Mesodermal cell (in vitro differentiated cells): Measurements from ENCODE around the gene PJVK.
"Not testable (repeated sequence)": the region's sequence is repeated elsewhere in the genome, so short reads cannot be mapped to it uniquely, and the experiment has no call there.

Source experiments
- H3K27ac ChIP-seq: 2 replicates; pipeline ENCODE4 v1.7.0; 2013; ENCODE audit warnings: mild to moderate bottlenecking, low read depth, low read length, moderate library complexity; ENCODE audit not compliant: severe bottlenecking
- H3K36me3 ChIP-seq: 2 replicates; pipeline ENCODE4 v1.7.1; 2013; ENCODE audit warnings: mild to moderate bottlenecking, low read length, moderate library complexity; ENCODE audit not compliant: control insufficient read depth, insufficient read depth
- H3K4me1 ChIP-seq: one replicate; pipeline ENCODE4 v1.7.1; 2013; ENCODE audit warnings: mild to moderate bottlenecking, low read length; ENCODE audit not compliant: insufficient read depth, control insufficient read depth, poor library complexity, severe bottlenecking
- H3K4me3 ChIP-seq: 2 replicates; pipeline ENCODE4 v1.7.0; 2013; ENCODE audit warnings: low read length, control low read depth, mild to moderate bottlenecking; ENCODE audit not compliant: insufficient read depth, poor library complexity, severe bottlenecking; ENCODE audit errors: extremely low read depth
- H3K9me3 ChIP-seq: 2 replicates; pipeline ENCODE4 v1.7.1; 2013; ENCODE audit warnings: mild to moderate bottlenecking, low read length, moderate library complexity; ENCODE audit not compliant: control insufficient read depth
- WGBS, 2 experiments: methylation state at CpG; one replicate each; pipeline ENCODE4 v1.1.5; 2013; ENCODE audit warnings: missing lambda C conversion rate in 2 of 2; ENCODE audit not compliant: insufficient coverage in 2 of 2; 5-methylcytosine and 5-hydroxymethylcytosine counted together

The PJVK gene

DNA sequence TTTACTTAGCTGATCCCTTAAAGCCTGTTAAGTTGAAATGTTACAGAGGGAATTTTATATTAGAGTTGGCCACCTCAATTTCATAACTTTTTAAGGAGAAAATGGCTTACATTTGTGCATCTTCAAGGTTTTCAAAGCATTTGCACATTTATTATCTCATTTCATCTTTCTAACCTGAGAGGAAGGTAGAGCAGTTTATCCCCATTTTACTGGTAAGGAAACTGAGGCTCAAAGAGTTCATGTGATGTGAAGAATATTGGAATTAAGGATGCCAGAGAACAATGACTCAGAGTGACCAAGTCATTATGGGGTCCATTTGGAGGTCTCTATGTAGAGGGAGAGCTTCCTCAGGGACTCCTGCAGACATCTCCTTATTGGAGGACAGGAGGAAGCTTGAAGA, 35.2 kb upstream of the PJVK start:
- Histone ChIP-seq H3K4me3 (no peak overlapping the region), H3K9me3 (no peaks in the 10 kb centered on the region), H3K27ac (no peak overlapping the region), H3K36me3 (peaks cover 10% of the 10 kb centered on the region), H3K4me1 (no peaks in the 10 kb centered on the region)

DNA sequence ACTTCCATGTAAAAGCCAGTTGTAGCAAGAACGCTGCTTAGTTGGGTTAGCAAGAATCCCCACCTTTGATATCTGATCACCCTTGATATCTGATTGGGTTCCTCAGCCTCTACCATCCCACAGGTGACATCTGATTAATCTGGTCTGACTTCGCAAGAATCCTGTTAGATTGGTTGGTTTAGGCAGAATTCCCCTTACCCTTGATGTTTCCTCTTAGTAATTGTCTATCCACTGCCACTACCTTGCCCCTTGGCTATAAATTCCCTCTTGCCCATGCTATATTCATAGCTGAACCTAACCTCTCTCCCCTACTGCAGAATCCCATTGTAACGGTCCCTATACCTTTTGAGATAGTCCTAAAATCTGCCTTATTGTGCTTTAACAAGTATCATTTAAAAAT, 33.3 kb upstream of the PJVK start:
- H3K27ac ChIP-seq: no peak overlapping the region
- peaks cover 15% of the 10 kb centered on the region for H3K36me3 ChIP-seq
- WGBS, 2 experiments: 88 to 100% methylated on average over 1 to 2 of the region's 3 CpGs
- no peaks in the 10 kb centered on the region for H3K9me3 ChIP-seq
- no peaks in the 10 kb centered on the region for H3K4me1 ChIP-seq
- no peak overlapping the region for H3K4me3 ChIP-seq

DNA sequence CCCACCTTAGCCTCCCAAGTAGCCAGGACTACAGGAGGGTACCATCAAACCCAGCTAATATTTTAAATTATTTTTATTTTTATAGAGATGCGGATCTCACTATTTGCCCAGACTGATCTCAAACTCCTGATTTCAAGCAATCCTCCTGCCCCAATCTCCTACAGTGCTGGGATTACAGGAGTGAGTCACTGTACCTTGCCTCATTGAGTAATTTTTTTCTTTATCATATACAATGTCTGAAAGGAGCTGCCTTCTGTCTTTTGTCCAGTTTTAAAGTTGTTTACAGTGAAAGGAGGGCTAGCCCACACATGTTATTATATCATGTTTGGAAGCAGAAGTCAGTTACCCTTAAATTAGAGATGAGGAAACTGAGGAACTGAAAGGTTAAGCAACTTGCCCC, 32.8 kb upstream of the PJVK start:
- Histone ChIP-seq H3K36me3 (peaks cover 20% of the 10 kb centered on the region), H3K4me3 (no peak overlapping the region), H3K4me1 (no peaks in the 10 kb centered on the region), H3K9me3 (no peaks in the 10 kb centered on the region), H3K27ac (no peak overlapping the region)
- WGBS, 2 experiments: no CpG with 5 or more reads among the region's 1 CpG

DNA sequence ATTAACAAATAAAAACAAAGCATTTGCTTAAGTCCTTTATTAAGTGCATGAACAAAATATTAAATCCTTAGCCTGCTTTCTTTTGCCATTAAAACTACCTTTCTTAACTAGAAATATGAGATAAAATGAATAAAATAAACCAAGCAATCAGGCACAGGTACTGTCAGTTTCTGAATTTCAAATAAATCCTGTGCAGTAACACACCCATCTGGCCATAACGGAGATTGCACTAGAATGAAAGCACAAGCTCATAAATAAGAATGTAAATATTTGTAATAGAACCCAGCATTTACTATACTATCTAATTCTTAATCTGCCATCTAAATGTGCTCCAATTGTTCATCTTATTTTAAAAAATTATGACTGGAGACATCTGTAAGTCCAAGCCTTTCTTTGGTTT, 32.1 kb upstream of the PJVK start:
- peaks cover 23% of the 10 kb centered on the region for H3K36me3 ChIP-seq
- WGBS, 2 experiments: no CpG with 5 or more reads among the region's 1 CpG

DNA sequence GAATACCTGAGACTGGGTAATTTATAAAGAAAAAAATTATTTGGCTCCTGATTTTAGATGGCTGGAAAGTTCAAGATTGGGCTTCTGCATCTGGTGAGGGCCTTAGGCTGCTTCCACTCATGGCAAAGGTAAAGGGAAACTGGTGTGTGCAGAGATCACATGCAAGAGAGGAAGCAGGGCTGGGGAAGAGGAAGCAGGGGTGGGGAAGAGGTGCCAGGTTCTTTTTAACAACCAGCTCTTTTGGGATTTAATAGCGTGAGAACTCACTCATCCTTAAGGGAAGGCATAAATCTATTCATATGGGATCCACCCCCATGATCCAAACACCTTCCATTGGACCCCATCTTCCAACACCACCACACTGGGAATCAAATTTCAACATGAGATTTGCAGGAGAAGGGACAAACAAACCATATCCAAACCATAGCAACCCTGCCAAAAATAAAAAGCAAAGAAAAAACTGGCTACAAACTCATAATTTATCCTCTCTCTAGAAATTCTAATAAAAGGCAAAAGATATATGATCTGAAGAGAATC, 30.6 kb upstream of the PJVK start:
- Histone ChIP-seq H3K4me1 (no peaks in the 10 kb centered on the region), H3K9me3 (peaks cover 6% of the 10 kb centered on the region), H3K27ac (no peak overlapping the region), H3K4me3 (no peak overlapping the region), H3K36me3 (peaks cover 27% of the 10 kb centered on the region)
- WGBS, 2 experiments: no CpG with 5 or more reads among the region's 1 CpG

More for the DNA sequence above, 32.1 kb upstream of the PJVK start:
- Histone ChIP-seq H3K27ac (no peak overlapping the region), H3K4me3 (no peak overlapping the region), H3K4me1 (no peaks in the 10 kb centered on the region), H3K9me3 (no peaks in the 10 kb centered on the region)

DNA sequence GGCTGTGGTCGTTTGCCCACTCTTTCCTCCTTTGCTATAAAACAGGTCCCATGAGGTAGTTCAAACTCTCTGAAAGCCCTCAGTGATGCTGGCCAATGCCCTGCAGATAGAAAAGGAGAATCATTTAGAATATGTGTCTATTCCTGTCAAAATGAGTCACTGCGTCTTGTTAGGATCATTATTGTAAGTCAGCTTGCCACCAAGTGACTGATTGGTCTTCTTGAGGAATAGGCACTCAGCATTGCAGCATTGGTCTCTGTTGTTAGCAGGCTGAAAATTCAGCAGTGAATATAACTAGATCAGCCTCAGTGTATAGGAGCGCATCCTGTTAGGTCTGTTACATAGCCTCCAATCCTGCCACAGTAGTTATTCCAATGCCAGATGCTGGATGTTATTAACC, 29.1 kb upstream of the PJVK start:
- WGBS, 2 experiments: 100% methylated on average over 1 to 2 of the region's 3 CpGs
- H3K4me1 ChIP-seq: no peaks in the 10 kb centered on the region

DNA sequence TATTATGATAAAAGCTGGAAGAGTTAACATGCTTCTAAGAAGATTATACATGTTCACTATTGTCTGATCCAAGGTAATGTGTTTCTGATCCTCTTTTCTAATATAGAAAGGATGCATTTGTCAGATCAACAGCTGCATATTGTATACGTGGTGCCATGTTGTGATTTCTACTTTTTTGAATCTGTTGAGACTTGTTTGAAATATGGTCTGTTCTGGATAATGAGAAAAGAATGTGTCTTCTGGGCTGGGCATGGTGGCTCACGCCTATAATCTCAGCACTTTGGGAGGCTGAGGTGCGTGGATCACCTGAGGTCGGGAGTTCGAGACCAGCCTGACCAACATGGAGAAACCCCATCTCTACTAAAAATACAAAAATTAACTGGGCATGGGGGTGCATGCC, 27.4 kb upstream of the PJVK start:
- H3K9me3 ChIP-seq, H3K27ac ChIP-seq, H3K4me3 ChIP-seq, H3K4me1 ChIP-seq: not testable (repeated sequence)
- H3K36me3 ChIP-seq: peaks cover 57% of the 10 kb centered on the region
- 92 to 100% methylated on average over 1 to 2 of the region's 5 CpGs for WGBS, 2 experiments

More for the DNA sequence above, 29.1 kb upstream of the PJVK start:
- H3K36me3 ChIP-seq: peaks cover 40% of the 10 kb centered on the region
- peaks cover 6% of the 10 kb centered on the region for H3K9me3 ChIP-seq
- no peak overlapping the region for H3K4me3 ChIP-seq
- no peak overlapping the region for H3K27ac ChIP-seq

DNA sequence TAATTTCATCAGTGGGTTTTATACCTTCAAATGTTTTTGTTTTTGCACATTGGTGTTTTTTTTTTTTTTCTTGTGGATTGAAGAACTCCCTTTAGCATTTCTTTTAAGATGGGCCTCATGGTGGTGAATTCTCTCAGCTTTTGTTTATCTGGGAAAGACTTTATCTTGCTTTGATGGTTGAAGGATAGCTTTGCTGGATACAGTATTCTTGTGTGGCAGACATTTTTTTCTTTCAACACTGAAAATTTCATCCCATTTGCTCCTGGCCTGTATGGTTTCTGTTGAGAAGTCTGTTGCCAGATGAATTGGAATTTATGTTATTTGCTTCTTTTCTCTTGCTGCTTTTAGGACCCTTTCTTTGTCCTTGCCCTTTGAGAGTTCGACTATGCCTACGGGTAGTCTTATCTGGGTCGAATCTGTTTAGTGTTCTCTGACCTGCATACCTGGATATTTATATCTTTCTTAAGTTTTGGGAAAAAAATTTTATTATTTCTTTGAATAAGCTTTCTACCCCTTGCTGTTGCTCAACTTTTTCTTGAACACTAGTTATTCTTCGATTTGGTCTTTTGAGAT, 25.8 kb upstream of the PJVK start:
- no CpG with 5 or more reads among the region's 4 CpGs for WGBS, 2 experiments
- no peak overlapping the region for H3K27ac ChIP-seq

DNA sequence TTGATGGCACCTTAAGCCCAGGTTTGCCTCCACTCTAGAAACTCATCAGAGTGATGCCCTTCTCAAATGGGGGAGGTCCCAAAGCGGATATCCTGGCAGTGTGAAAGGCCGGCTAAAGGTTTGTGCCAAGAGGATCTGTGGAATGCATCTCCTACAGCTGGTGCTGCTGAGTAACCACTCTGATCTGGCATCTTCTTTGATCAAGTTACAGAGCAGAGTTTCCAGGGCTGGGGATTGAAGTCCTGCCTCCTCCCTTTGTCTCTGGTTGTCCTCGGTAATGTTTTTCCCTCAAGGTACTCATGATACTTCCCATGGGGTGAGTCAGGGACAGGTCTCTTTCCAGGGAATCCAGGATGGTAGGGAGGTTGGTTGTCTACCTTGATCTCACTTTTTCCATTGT, 24.8 kb upstream of the PJVK start:
- H3K4me1 ChIP-seq: no peaks in the 10 kb centered on the region
- H3K36me3 ChIP-seq: peaks cover 68% of the 10 kb centered on the region
- H3K4me3 ChIP-seq: no peak overlapping the region
- H3K9me3 ChIP-seq: peaks cover 6% of the 10 kb centered on the region
- WGBS, 2 experiments: 96 to 100% methylated on average over 1 to 2 of the region's 3 CpGs
- H3K27ac ChIP-seq: no peak overlapping the region

More for the DNA sequence above, 25.8 kb upstream of the PJVK start:
- Histone ChIP-seq H3K4me1 (no peaks in the 10 kb centered on the region), H3K36me3 (peaks cover 68% of the 10 kb centered on the region), H3K9me3 (peaks cover 6% of the 10 kb centered on the region), H3K4me3 (no peak overlapping the region)

DNA sequence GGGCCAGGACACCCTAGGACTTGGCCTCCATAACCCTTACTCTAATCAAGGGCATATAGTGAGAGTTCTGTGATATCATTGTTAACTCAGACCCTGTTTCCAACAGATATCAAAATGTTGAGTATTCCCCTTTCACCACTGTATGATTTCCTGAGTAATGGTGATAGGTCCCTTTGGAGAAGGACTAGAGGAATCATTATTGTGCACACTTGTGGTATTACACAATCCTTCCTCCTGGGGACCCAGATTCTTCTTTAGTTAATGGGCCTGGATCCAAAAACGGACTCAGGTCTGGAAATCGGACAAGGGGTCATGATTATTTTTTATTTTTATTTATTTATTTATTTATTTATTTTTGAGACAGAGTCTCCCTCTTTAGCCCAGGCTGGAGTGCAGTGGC, 23.7 kb upstream of the PJVK start:
- peaks cover 6% of the 10 kb centered on the region for H3K9me3 ChIP-seq
- H3K4me3 ChIP-seq: no peak overlapping the region
- no peaks in the 10 kb centered on the region for H3K4me1 ChIP-seq
- WGBS, 2 experiments: no CpG with 5 or more reads among the region's 2 CpGs
- H3K27ac ChIP-seq: no peak overlapping the region
- H3K36me3 ChIP-seq: peaks cover 78% of the 10 kb centered on the region

DNA sequence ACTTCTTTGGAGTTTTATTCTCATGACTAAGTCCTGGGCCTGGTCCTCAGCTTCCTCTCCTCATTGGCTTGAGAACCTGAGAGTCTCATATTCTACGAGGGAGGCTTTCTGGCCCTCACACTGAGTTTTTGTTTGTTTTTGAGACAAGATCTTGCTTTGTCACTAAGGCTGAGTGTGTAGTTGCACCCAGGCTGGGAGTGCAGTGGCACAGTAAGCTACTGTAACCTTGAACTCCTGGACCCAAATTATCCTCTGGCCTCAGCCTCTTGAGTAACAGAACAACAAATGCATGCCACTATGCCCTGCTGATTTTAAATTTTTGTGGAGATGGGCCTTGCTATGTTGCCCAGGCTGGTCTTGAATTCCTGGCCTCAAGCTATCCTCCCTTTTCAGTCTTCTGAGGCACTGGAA, 22.8 kb upstream of the PJVK start:
- H3K36me3 ChIP-seq: peaks cover 83% of the 10 kb centered on the region
- no peak overlapping the region for H3K4me3 ChIP-seq
- H3K4me1 ChIP-seq: no peaks in the 10 kb centered on the region
- no CpG with 5 or more reads among the region's 1 CpG for WGBS, 2 experiments
- peaks cover 6% of the 10 kb centered on the region for H3K9me3 ChIP-seq
- H3K27ac ChIP-seq: no peak overlapping the region
